BLaER1 treated with 17β-estradiol and CSF1 and Interleukin-3, amounts not matched to agents 10 nM and 100 nM (cell line): Measurements from ENCODE around the gene CAV1.
A peak's percentile ranks its signal among the peaks of the same experiment; 100 is the strongest.

Experiments
- H3K27ac ChIP-seq, 11 experiments: shearing (Covaris generic); formaldehyde crosslinking; 2 replicates each; pipeline ENCODE4 v1.8.1; 2022
- H3K27me3 ChIP-seq, 11 experiments: shearing (Covaris generic); formaldehyde crosslinking; 2 replicates each; pipeline ENCODE4 v1.8.1; 2022
- H3K36me3 ChIP-seq, 11 experiments: shearing (Covaris generic); formaldehyde crosslinking; 2 replicates each; pipeline ENCODE4 v1.8.1; 2022
- H3K4me1 ChIP-seq, 10 experiments: shearing (Covaris generic); formaldehyde crosslinking; 2 replicates each; pipeline ENCODE4 v1.8.1; 2022
- H3K4me2 ChIP-seq, 11 experiments: shearing (Covaris generic); formaldehyde crosslinking; 2 replicates each; pipeline ENCODE4 v1.8.1; 2022
- H3K4me3 ChIP-seq, 10 experiments: shearing (Covaris generic); formaldehyde crosslinking; 2 replicates each; pipeline ENCODE4 v1.8.1; 2022
- H3K9ac ChIP-seq, 11 experiments: shearing (Covaris generic); formaldehyde crosslinking; 2 replicates each; pipeline ENCODE4 v1.8.1; 2022
- H3K9me3 ChIP-seq, 11 experiments: shearing (Covaris generic); formaldehyde crosslinking; replicated peaks in 1 of 11; 2 replicates each; pipeline ENCODE4 v1.8.1; 2022
- H4K20me1 ChIP-seq, 11 experiments: shearing (Covaris generic); formaldehyde crosslinking; 2 replicates each; pipeline ENCODE4 v1.8.1; 2022
- Cebpa-rat ChIP-seq, 11 experiments: shearing (Covaris generic); IDR thresholded peaks; 2 replicates each; pipeline ENCODE4 v1.8.1; 2022

Gene CAV1

DNA sequence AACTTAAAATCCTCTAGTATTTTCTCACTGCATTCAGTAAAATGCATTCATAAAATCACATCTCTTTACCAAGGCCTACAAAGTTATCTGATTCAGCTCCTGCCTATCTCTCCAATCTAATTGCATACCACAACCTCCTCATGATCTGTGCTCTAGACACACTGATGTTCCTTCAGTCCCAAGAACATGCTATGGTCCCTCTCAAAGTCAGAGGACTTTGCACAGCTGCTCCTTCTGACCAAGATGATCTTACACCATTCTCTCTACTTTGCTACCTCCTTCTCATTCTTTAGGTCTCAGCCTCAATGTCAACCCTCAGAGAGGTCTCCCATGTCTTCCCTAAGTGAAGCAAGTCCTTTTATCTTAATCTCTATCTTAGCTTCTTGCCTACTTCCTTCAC, 45.5 kb downstream of the CAV1 start:
- Histone ChIP-seq H3K9me3 (no peaks in the 10 kb centered on the region), H4K20me1 (no peaks in the 10 kb centered on the region), H3K9ac (no peak overlapping the region), H3K27me3 (no peaks in the 10 kb centered on the region), H3K4me2 (peak overlapping the region in 10 of 11 experiments; percentile 7 to 47 (median 32); a peak in 14 of 22 replicates), H3K4me1 (peaks cover 26 to 47% (median 31%) of the 10 kb centered on the region in 10 experiments), H3K36me3 (no peaks in the 10 kb centered on the region), H3K27ac (no peak overlapping the region), H3K4me3 (no peak overlapping the region)
- TF ChIP-seq Cebpa-rat (IDR thresholded peaks at IDR 0.05), result no peak

- Histone ChIP-seq H3K9me3 (no peaks in the 10 kb centered on the region), H3K36me3 (no peaks in the 10 kb centered on the region), H3K9ac (no peak overlapping the region), H4K20me1 (no peaks in the 10 kb centered on the region), H3K27me3 (no peaks in the 10 kb centered on the region), H3K4me2 (peak overlapping the region in 4 of 11 experiments; percentile 16 to 42 (median 32); a peak in 7 of 22 replicates), H3K4me3 (no peak overlapping the region), H3K27ac (no peak overlapping the region), H3K4me1 (peaks cover 26 to 49% (median 33%) of the 10 kb centered on the region in 10 experiments)
- no peak for TF ChIP-seq Cebpa-rat (IDR thresholded peaks at IDR 0.05)
These were observed 46.2 kb downstream of the CAV1 start for GRCh38 chr7:116571037-116571436.

- Histone ChIP-seq H3K27ac (no peak overlapping the region), H3K9me3 (no peaks in the 10 kb centered on the region), H3K27me3 (no peaks in the 10 kb centered on the region), H3K36me3 (no peaks in the 10 kb centered on the region), H3K4me3 (no peak overlapping the region), H3K9ac (no peak overlapping the region), H3K4me1 (peaks cover 26 to 54% (median 35%) of the 10 kb centered on the region in 10 experiments), H3K4me2 (peak overlapping the region in 4 of 11 experiments; percentile 16 to 42 (median 32); a peak in 6 of 22 replicates), H4K20me1 (no peaks in the 10 kb centered on the region)
- TF ChIP-seq Cebpa-rat (IDR thresholded peaks at IDR 0.05), result no peak
These were observed 46.7 kb downstream of the CAV1 start for GRCh38 chr7:116571552-116571951.

DNA sequence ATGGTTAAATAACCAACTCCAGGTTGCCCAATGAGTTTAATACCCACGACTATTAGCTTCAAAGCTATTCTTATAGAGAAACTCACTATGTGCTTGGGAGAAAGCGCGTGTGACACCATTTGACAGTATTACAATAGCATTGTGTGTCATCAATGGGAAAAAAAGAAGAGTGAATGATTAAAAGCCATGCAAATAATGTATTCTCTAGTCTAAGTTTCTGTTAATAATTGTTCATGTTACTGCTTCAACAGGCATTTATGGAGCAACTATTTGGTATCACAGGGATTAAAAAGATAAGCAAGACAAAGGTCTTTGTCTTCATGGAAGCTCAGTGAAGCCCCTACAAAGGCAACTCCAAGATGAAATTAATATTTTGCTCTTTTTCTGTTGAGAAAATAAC, 47.2 kb downstream of the CAV1 start:
- Histone ChIP-seq H3K4me2 (0 out of 22 replicates have a peak overlapping the region, but pooled peaks of 1 of the 11 experiments have one; percentile 35), H3K27ac (no peak overlapping the region)

DNA sequence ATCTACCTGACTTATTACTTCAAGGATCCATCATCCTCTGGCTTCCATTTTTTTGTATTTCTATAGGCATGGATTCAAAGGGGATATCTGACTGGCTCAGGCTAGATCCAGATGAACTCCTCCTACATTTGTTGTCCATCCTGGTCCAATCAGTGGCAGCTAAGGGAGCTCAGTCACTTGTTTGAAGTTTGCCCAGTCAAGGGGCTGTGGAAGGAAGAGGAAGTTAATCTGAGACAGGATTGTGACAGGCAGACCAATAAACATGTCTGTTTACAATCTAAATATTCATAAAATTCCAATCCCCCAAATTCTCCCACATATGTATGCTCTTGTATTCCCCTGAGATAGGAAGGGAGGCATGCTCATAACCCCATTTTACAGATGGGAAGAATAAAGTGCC, 48.7 kb downstream of the CAV1 start:
- Histone ChIP-seq H3K4me2 (peak overlapping the region; percentile 64 to 82 (median 72)), H4K20me1 (no peaks in the 10 kb centered on the region), H3K4me1 (peaks cover 26 to 66% (median 40%) of the 10 kb centered on the region in 10 experiments), H3K27ac (peak overlapping the region in 10 of 11 experiments; percentile 15 to 79 (median 62); a peak in 17 of 22 replicates), H3K36me3 (no peaks in the 10 kb centered on the region), H3K4me3 (no peak overlapping the region; a peak in 1 of 20 replicates), H3K9ac (peak overlapping the region in 6 of 11 experiments; percentile 6 to 50 (median 32); a peak in 4 of 22 replicates), H3K27me3 (no peaks in the 10 kb centered on the region), H3K9me3 (no peaks in the 10 kb centered on the region)
- no peak for TF ChIP-seq Cebpa-rat (IDR thresholded peaks at IDR 0.05)

More for the DNA sequence above, 47.2 kb downstream of the CAV1 start:
- peaks cover 26 to 59% (median 37%) of the 10 kb centered on the region in 10 experiments for H3K4me1 ChIP-seq
- no peaks in the 10 kb centered on the region for H4K20me1 ChIP-seq
- no peaks in the 10 kb centered on the region for H3K27me3 ChIP-seq
- no peak overlapping the region for H3K4me3 ChIP-seq
- H3K9me3 ChIP-seq, result no peaks in the 10 kb centered on the region
- no peaks in the 10 kb centered on the region for H3K36me3 ChIP-seq
- H3K9ac ChIP-seq, result no peak overlapping the region
- TF ChIP-seq Cebpa-rat (IDR thresholded peaks at IDR 0.05), result no peak

DNA sequence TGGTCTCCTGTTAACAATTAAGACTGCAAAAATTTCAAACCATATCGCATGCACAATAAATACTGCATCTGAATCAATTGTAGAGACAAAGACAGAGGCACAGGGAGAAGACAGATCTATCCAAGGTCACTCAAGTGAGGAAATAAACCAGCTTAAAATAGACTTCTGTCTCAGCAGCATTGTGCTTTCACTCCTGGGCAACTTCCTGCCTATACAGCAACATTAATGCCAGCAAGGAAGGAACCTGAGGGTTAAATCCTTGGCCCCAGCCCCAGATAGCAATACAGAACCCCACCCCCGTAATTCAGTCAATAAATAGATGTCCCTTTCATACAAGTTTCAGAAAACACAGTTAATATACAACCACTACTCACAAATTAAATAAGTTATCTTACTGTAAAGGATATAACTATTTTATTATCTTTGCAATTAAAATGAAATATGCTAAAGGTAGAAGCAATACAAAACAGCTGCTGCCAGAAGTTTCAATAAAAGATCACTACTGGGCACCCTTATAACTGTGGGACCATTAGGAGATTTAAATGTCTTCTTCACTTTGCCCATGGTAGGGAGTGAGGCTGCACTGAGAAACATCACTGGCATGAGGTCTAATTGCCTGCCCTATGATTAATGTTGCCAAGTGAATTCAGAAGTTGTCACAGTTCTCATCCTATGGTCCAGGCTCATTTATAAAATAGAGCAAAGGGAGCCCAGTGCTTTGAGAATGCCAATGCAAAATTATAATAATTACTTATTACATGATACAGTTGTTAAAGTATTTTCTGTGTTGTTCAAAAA, 49.4 kb downstream of the CAV1 start:
- H3K4me2 ChIP-seq, result peak overlapping the region; percentile 64 to 82 (median 72)
- peak overlapping the region in 7 of 11 experiments; percentile 3 to 50 (median 19); a peak in 4 of 22 replicates for H3K9ac ChIP-seq
- H3K4me1 ChIP-seq, result peaks cover 26 to 66% (median 40%) of the 10 kb centered on the region in 10 experiments
- TF ChIP-seq Cebpa-rat (IDR thresholded peaks at IDR 0.05), result no peak
- H3K4me3 ChIP-seq, result no peak overlapping the region; a peak in 1 of 20 replicates
- H3K9me3 ChIP-seq, result no peaks in the 10 kb centered on the region
- no peaks in the 10 kb centered on the region for H3K27me3 ChIP-seq
- H3K36me3 ChIP-seq, result no peaks in the 10 kb centered on the region
- H3K27ac ChIP-seq, result peak overlapping the region in 10 of 11 experiments; percentile 15 to 79 (median 62); a peak in 19 of 22 replicates
- H4K20me1 ChIP-seq, result no peaks in the 10 kb centered on the region

GRCh38 chr7:116575853-116576252, 51.0 kb downstream of the CAV1 start:
- no peak for TF ChIP-seq Cebpa-rat (IDR thresholded peaks at IDR 0.05)
- no peak overlapping the region for H3K27ac ChIP-seq
- peaks cover 18 to 51% (median 30%) of the 10 kb centered on the region in 10 experiments for H3K4me1 ChIP-seq
- H3K9ac ChIP-seq, result no peak overlapping the region
- H3K27me3 ChIP-seq, result no peaks in the 10 kb centered on the region
- no peaks in the 10 kb centered on the region for H4K20me1 ChIP-seq
- H3K4me2 ChIP-seq, result no peak overlapping the region
- no peaks in the 10 kb centered on the region for H3K9me3 ChIP-seq
- H3K36me3 ChIP-seq, result no peaks in the 10 kb centered on the region
- no peak overlapping the region for H3K4me3 ChIP-seq

DNA sequence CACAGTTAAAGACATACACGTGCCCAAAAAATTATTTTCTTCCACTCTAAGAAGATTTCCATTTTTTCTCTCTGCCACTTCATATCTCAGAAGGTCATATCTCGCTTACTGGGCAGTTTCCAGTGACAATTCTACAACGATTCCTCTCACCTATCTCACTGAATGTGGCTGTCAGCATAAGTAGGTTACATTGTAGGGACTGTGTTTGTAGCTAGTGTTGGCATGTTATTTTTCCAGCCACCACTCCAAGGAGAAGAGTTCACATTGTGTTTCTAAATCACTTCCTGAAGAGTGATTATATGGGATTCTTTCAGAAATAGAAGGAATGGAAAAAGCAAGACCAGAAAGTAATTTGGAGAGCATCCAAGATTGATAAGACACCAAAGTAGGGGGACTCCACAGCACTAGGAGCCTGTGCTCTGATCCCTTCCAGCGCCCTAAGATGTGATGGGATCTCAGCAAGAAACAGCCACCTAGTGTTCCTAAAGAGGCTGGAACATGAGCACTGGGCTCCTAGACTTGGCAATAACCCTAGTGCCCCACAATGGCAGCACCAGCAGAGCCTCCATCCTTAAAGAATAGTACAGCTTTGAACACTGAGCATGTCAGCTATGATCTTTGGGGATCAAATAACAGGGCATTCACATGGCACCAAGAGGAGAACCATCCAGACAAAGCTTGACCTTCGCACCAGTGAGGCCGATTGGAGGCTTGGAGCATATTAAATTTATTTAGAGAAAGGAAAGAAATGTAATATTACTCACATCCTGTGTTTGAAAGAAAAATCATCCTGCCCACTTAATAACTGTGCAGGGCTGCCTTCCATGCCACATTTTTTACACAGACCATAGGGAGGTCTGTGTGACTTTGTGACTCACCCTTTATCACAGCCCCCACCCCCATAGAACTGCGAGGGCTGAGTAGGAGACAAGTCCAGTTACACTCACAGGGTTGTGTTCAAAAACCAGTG, 51.8 kb downstream of the CAV1 start:
- Histone ChIP-seq H3K4me2 (peak overlapping the region in 7 of 11 experiments; percentile 9 to 65 (median 47); a peak in 11 of 22 replicates), H3K4me1 (peaks cover 18 to 43% (median 28%) of the 10 kb centered on the region in 10 experiments), H3K4me3 (no peak overlapping the region), H3K9me3 (no peaks in the 10 kb centered on the region), H3K9ac (no peak overlapping the region), H3K27ac (peak overlapping the region in 2 of 11 experiments; percentile 14 to 50; a peak in 2 of 22 replicates), H3K27me3 (no peaks in the 10 kb centered on the region), H3K36me3 (no peaks in the 10 kb centered on the region), H4K20me1 (no peaks in the 10 kb centered on the region)
- no peak for TF ChIP-seq Cebpa-rat (IDR thresholded peaks at IDR 0.05)
